Measurements from ENCODE around the gene AHCYL1.

The AHCYL1 gene

DNA sequence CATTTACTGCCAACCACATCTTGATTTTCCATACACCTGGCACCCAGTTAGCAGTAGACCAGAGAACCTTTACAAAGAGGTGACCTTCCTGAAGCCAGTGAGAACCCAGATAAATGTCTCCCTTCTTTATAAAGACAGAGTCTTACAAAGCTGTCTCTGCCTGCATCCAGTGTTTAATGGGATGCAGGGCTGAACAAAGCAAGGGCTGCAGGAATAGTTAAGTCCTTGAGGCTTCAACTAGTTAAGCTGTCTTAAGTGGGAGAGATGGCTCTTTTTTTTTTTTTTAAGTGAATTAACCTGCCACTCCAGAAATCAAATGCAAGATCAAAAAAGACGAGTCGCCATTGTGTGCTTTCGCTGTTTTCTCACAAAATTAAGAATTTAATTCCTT, 1.5 kb downstream of the AHCYL1 start:
- Histone ChIP-seq H3K4me3 (ENCODE audit: low read length) (peak overlapping the region; percentile 90), H3K36me3 (ENCODE audit: control insufficient read depth, insufficient read depth, low read length, severe bottlenecking) (peaks cover 19% of the 10 kb centered on the region), H3K9me3 (ENCODE audit: control insufficient read depth, low read length) (no peaks in the 10 kb centered on the region), H3K4me1 (ENCODE audit: control insufficient read depth, insufficient read depth, low read length) (peaks cover 74% of the 10 kb centered on the region), H3K27me3 (replicated peaks; ENCODE audit: control insufficient read depth, insufficient read depth, low read length) (no peaks in the 10 kb centered on the region), H3K9ac (ENCODE audit: low read length) (peak overlapping the region; percentile 95)
- no peak for DNase-seq (ENCODE audit: low read depth)

DNA sequence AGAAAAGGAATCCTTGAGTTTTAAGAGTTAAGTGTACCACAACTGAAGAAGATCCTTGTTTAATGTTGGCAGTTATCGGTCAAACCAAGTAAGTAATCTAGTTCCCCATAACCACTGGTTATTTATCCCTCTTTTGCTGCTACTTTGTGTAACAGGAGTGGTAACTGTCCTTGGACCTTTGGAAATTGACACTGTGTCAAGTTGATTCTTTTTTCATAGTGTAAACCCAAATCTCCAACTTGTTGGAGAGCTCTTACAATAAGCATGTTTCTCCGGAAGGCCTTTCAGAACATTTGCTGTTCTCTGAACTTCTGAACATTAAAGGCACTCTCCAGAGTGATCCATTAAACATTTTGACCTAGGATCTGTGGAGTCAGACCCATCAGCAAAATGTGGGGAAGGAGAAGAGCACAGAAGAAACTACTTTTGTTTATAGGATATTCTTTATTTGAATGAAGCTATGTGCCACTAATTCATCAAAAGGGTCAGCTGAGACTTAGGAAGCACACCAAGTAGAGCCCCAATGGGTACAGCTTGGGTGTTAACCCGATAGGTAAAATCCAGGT, 3.9 kb downstream of the AHCYL1 start:
- Histone ChIP-seq H3K4me1 (ENCODE audit: control insufficient read depth, insufficient read depth, low read length) (peaks cover 54% of the 10 kb centered on the region), H3K36me3 (ENCODE audit: control insufficient read depth, insufficient read depth, low read length, severe bottlenecking) (peaks cover 28% of the 10 kb centered on the region), H3K9ac (ENCODE audit: low read length) (no peak overlapping the region), H3K27me3 (replicated peaks; ENCODE audit: control insufficient read depth, insufficient read depth, low read length) (no peaks in the 10 kb centered on the region), H3K4me3 (ENCODE audit: low read length) (peak overlapping the region; percentile 90), H3K9me3 (ENCODE audit: control insufficient read depth, low read length) (no peaks in the 10 kb centered on the region)
- no peak for DNase-seq (ENCODE audit: low read depth)

DNA sequence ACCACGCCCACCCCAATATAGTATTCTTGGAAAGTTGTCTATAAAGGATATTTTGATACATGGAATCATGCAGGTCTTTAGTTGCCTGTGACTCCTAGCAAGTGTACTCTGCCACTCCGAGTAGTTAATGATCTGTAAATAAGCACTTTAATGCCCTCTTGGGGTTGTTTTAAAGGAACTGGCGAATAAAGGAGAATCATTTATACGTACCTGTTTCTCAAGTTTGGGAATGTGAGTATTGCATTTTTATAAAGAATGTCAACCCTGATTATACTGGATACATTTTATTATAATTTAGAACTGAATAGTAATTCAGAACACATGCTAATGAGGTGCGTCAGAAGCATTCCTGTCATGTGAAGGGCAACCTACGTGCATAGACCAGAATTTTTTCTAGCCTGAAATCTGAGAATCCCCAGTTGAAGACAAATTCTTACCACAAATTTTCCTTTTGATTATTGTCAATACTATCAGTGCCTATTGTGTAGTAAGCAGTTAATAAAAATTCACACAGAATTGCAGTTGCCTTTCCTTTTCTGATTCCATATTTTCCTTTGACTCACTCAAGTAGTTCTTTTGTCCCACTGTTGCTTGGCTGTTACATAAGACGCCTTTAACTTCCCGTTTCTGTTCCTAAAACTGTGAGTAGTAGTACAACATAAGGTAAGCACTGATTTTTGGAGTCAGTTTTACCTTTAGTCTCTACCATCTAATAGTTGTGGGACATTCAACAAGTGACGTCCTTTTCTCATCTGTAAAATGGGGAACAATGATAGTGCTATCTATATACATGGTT, 5.1 kb downstream of the AHCYL1 start:
- peaks cover 28% of the 10 kb centered on the region for H3K36me3 ChIP-seq (ENCODE audit: control insufficient read depth, insufficient read depth, low read length, severe bottlenecking)
- peak overlapping the region; percentile 42 for H3K4me3 ChIP-seq (ENCODE audit: low read length)

DNA sequence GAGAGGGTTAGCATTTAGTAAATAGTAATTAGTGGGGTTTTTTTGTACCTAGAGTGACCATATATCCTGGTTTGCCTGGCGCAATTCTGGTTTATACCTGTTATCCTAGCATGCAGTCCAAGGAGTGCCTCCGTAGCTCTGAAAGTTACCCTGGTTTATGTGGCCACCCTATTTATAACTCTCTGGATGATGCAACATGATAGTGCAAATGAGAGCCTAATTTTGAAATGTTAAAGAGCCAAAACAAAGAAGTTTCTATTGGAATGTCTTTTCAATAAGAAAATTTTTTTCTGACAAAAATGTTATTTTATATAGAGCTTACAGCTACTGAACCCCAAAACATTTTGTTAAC, 5.7 kb downstream of the AHCYL1 start:
- Histone ChIP-seq H3K9ac (ENCODE audit: low read length) (no peak overlapping the region), H3K9me3 (ENCODE audit: control insufficient read depth, low read length) (no peaks in the 10 kb centered on the region), H3K36me3 (ENCODE audit: control insufficient read depth, insufficient read depth, low read length, severe bottlenecking) (peaks cover 31% of the 10 kb centered on the region), H3K27me3 (replicated peaks; ENCODE audit: control insufficient read depth, insufficient read depth, low read length) (no peaks in the 10 kb centered on the region), H3K4me3 (ENCODE audit: low read length) (peak overlapping the region; percentile 42), H3K4me1 (ENCODE audit: control insufficient read depth, insufficient read depth, low read length) (peaks cover 54% of the 10 kb centered on the region)
- DNase-seq (ENCODE audit: low read depth), result peak; percentile 48

More for the DNA sequence above, 5.1 kb downstream of the AHCYL1 start:
- Histone ChIP-seq H3K9me3 (ENCODE audit: control insufficient read depth, low read length) (no peaks in the 10 kb centered on the region), H3K4me1 (ENCODE audit: control insufficient read depth, insufficient read depth, low read length) (peaks cover 48% of the 10 kb centered on the region), H3K27me3 (replicated peaks; ENCODE audit: control insufficient read depth, insufficient read depth, low read length) (no peaks in the 10 kb centered on the region), H3K9ac (ENCODE audit: low read length) (no peak overlapping the region)
- DNase-seq (ENCODE audit: low read depth), result peak; percentile 61

DNA sequence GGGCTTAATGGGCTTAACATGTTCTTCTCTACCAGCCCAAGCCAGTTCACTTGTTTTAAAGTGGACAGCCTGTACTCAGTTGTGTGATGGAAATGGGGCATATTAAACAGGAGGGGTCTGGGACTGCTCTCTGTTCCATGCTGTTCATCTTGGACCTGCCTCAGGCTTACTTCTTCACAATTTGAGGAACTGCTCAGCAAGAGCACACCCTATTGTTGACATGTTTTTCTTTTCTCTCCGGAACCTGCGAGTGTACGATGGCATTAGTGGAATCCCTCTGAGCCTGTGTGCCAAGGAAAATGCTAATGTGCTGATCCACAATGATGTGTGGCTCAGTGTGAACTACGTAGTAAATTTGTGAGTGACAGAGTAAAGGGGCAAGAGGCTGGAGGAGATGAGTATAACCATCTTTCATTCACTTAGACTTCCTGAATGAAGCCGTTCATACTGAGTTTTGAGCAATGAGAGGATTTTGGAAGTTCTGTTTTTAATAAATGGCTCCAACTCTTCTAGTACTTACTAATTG, 6.9 kb downstream of the AHCYL1 start:
- H3K4me3 ChIP-seq (ENCODE audit: low read length), result no peak overlapping the region
- H3K9ac ChIP-seq (ENCODE audit: low read length), result no peak overlapping the region
- H3K9me3 ChIP-seq (ENCODE audit: control insufficient read depth, low read length), result no peaks in the 10 kb centered on the region
- H3K4me1 ChIP-seq (ENCODE audit: control insufficient read depth, insufficient read depth, low read length), result peaks cover 54% of the 10 kb centered on the region
- H3K27me3 ChIP-seq (replicated peaks; ENCODE audit: control insufficient read depth, insufficient read depth, low read length), result no peaks in the 10 kb centered on the region
- peaks cover 35% of the 10 kb centered on the region for H3K36me3 ChIP-seq (ENCODE audit: control insufficient read depth, insufficient read depth, low read length, severe bottlenecking)
- DNase-seq (ENCODE audit: low read depth), result no peak

DNA sequence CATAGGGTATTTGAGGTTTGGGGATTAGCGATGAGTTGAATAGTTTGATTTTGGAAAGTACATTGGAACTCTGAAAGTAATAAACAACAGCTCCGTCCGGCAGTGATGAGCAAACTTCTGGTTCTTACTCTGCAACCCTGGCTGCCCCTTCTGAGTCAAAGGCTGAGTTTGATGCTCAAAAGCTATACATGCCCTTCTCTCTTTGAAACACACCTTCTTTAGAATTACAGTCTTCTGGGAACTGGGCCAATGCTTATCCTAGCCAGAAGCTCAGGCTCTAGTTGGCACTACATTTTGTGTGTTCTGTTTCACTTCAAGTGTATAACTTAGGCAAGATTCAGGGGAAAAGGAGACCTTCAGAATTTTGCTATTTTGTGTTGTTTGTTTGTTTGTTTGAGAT, 9.3 kb downstream of the AHCYL1 start:
- Histone ChIP-seq H3K4me3 (ENCODE audit: low read length) (no peak overlapping the region), H3K9me3 (ENCODE audit: control insufficient read depth, low read length) (no peaks in the 10 kb centered on the region), H3K36me3 (ENCODE audit: control insufficient read depth, insufficient read depth, low read length, severe bottlenecking) (peaks cover 33% of the 10 kb centered on the region), H3K4me1 (ENCODE audit: control insufficient read depth, insufficient read depth, low read length) (peaks cover 48% of the 10 kb centered on the region), H3K9ac (ENCODE audit: low read length) (no peak overlapping the region), H3K27me3 (replicated peaks; ENCODE audit: control insufficient read depth, insufficient read depth, low read length) (no peaks in the 10 kb centered on the region)
- peak; percentile 65 for DNase-seq (ENCODE audit: low read depth)

DNA sequence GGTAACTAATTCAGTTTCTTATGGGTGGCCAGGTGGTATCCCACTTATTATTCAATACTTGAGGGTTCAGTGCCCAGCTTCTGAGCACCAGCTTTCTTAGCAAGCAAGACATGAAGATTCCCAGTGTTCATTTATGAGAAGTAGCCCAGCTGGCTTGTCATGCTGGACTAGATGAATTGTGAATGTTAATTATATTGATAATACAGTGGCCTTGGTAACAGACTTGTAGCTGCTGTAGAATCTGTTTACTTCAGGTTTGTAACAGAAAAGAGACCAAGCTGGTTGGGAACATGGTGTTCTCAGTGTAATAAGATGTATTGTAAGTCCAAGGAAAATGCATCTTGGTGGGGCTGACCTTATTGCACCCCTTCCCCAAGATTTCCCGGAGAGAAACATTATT, 10.1 kb downstream of the AHCYL1 start:
- Histone ChIP-seq H3K4me3 (ENCODE audit: low read length) (no peak overlapping the region), H3K27me3 (replicated peaks; ENCODE audit: control insufficient read depth, insufficient read depth, low read length) (no peaks in the 10 kb centered on the region), H3K36me3 (ENCODE audit: control insufficient read depth, insufficient read depth, low read length, severe bottlenecking) (peaks cover 32% of the 10 kb centered on the region), H3K4me1 (ENCODE audit: control insufficient read depth, insufficient read depth, low read length) (peaks cover 45% of the 10 kb centered on the region), H3K9me3 (ENCODE audit: control insufficient read depth, low read length) (no peaks in the 10 kb centered on the region), H3K9ac (ENCODE audit: low read length) (no peak overlapping the region)
- no peak for DNase-seq (ENCODE audit: low read depth)

DNA sequence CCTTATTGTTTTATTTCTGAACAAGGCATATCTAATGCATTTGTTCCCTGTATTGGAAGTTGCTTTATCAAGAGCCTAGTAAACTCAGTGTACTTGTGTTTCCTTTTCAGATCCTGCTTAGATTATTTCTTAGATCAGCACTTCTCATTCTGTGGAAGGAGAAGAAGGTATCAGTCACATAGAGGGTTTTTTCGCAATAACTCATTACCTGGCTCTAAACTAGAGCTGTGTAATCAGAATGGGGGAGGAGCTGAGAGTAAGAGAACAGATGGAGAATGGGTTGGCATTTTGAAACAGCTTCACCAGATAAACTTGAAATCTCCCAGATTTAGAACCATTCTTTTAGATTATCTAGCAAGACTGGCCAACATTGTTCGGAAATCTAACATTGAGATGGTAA, 11.0 kb downstream of the AHCYL1 start:
- Histone ChIP-seq H3K9ac (ENCODE audit: low read length) (no peak overlapping the region), H3K27me3 (replicated peaks; ENCODE audit: control insufficient read depth, insufficient read depth, low read length) (no peaks in the 10 kb centered on the region), H3K4me3 (ENCODE audit: low read length) (no peak overlapping the region), H3K4me1 (ENCODE audit: control insufficient read depth, insufficient read depth, low read length) (peaks cover 36% of the 10 kb centered on the region), H3K9me3 (ENCODE audit: control insufficient read depth, low read length) (no peaks in the 10 kb centered on the region), H3K36me3 (ENCODE audit: control insufficient read depth, insufficient read depth, low read length, severe bottlenecking) (peaks cover 26% of the 10 kb centered on the region)
- no peak for DNase-seq (ENCODE audit: low read depth)

DNA sequence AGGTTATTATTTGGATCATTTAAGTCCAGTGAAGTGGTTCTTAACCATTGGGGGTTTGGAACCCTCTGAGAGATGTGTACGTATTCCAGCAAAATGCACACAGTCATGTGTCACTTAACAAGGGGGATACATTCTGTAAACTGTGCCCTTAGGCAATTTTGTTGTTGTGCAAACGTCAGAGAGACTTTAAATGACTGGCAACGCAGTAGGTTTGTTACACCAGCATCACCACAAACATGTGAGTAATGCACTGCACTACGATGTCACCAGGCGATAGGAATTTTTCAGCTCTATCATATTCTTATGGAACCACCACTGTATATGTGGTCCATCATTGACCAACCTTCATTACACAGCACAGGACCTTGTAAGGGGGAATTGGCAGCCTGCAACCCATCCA, 11.9 kb downstream of the AHCYL1 start:
- Histone ChIP-seq H3K4me1 (ENCODE audit: control insufficient read depth, insufficient read depth, low read length) (peaks cover 33% of the 10 kb centered on the region), H3K36me3 (ENCODE audit: control insufficient read depth, insufficient read depth, low read length, severe bottlenecking) (peaks cover 19% of the 10 kb centered on the region), H3K27me3 (replicated peaks; ENCODE audit: control insufficient read depth, insufficient read depth, low read length) (no peaks in the 10 kb centered on the region), H3K9ac (ENCODE audit: low read length) (no peak overlapping the region), H3K4me3 (ENCODE audit: low read length) (no peak overlapping the region), H3K9me3 (ENCODE audit: control insufficient read depth, low read length) (no peaks in the 10 kb centered on the region)
- DNase-seq (ENCODE audit: low read depth), result no peak

DNA sequence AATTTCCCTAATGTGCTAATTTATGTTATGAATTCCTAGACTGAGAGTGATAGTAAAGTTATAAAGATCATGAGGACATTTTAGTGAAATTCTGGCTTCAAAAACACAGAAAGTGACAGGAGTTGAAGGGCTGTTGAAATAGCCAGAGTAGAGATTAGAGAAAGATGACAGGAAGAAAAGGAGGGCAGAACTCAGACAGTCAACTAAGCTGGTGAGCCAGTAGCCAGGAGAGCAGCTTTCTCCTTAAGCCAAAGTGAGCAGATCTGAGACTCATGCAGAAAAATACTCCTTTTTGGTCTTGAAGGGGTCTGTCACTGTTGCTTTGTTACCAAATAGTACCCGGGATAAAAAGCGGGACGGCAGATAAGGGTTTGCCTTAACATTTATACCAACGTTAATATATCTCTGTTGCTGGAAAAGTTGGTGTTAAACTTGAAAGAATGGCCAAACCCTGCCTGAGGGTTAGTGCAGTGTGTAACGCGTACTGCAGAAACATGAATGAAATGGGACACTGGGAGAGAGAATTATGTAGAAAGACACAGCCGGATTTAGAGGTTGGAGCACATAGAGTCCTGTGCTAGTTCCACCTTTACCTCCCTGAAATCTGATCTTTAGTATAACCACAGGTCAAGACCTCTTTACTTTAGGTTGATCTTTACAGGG, 12.8 kb downstream of the AHCYL1 start:
- H3K36me3 ChIP-seq (ENCODE audit: control insufficient read depth, insufficient read depth, low read length, severe bottlenecking), result peaks cover 14% of the 10 kb centered on the region
- H3K27me3 ChIP-seq (replicated peaks; ENCODE audit: control insufficient read depth, insufficient read depth, low read length), result no peaks in the 10 kb centered on the region
- H3K4me1 ChIP-seq (ENCODE audit: control insufficient read depth, insufficient read depth, low read length), result peaks cover 36% of the 10 kb centered on the region
- no peak overlapping the region for H3K4me3 ChIP-seq (ENCODE audit: low read length)
- no peak overlapping the region for H3K9ac ChIP-seq (ENCODE audit: low read length)
- no peak for DNase-seq (ENCODE audit: low read depth)
- no peaks in the 10 kb centered on the region for H3K9me3 ChIP-seq (ENCODE audit: control insufficient read depth, low read length)

DNA sequence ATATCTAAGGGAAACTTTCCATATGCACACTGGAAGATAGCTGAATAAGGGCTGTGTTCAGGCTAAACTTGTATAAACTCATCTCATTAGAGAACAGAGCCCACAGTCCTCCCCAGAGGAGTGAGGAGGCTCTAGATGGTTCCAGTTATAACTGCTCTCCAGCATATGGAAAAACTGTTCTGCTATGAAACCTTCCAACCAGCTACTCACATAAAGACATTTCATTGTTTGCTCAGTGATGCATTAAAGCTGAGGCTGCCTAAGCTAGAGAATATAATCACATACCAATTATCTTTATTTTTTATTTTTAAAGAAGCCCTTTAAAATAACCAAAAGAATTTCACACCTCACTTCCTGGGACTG, 13.3 kb downstream of the AHCYL1 start:
- peaks cover 41% of the 10 kb centered on the region for H3K4me1 ChIP-seq (ENCODE audit: control insufficient read depth, insufficient read depth, low read length)
- H3K27me3 ChIP-seq (replicated peaks; ENCODE audit: control insufficient read depth, insufficient read depth, low read length), result no peaks in the 10 kb centered on the region
- no peaks in the 10 kb centered on the region for H3K9me3 ChIP-seq (ENCODE audit: control insufficient read depth, low read length)
- no peak overlapping the region for H3K9ac ChIP-seq (ENCODE audit: low read length)
- no peak for DNase-seq (ENCODE audit: low read depth)
- peaks cover 14% of the 10 kb centered on the region for H3K36me3 ChIP-seq (ENCODE audit: control insufficient read depth, insufficient read depth, low read length, severe bottlenecking)
- H3K4me3 ChIP-seq (ENCODE audit: low read length), result no peak overlapping the region

All from adipocyte (in vitro differentiated cells).